GM12878 (cell line): ENCODE measurements around the gene CHN2.

ENCODE experiments used
- CBFB ChIP-seq: IDR thresholded peaks from 2 replicates; pipeline ENCODE4 v1.6.1; 2016; ENCODE audit warnings: antibody characterized with exemption, low read depth
- CEBPB ChIP-seq, 2 experiments: fragments of 150-350 bp in 1 of 2; IDR thresholded peaks; 2 replicates each; pipeline ENCODE4 v1.6.1; 2012 to 2014; ENCODE audit warnings: low read depth in 2 of 2, low read length in 2 of 2, borderline replicate concordance in 1 of 2, inconsistent platforms in 1 of 2
- CTCF ChIP-seq, 3 experiments: IDR thresholded peaks in 2 of 3; conservative IDR thresholded peaks in 1 of 3; 2 replicates each; pipeline ENCODE4 v1.5.1; 2011; ENCODE audit warnings: low read depth in 3 of 3, low read length in 3 of 3, mild to moderate bottlenecking in 3 of 3, control low read depth in 2 of 3, moderate library complexity in 2 of 3, inconsistent platforms in 1 of 3, mixed read lengths in 1 of 3; ENCODE audit not compliant: control insufficient read depth in 2 of 3, insufficient read depth in 1 of 3; ENCODE audit errors: extremely low read depth in 1 of 3
- ELK1 ChIP-seq: IDR thresholded peaks from 2 replicates; pipeline ENCODE4 v1.6.1; 2012; ENCODE audit warnings: low read depth, low read length, improper control_type of control experiment
- EZH2 ChIP-seq: IDR thresholded peaks from 2 replicates; pipeline ENCODE4 v1.6.1; 2012; ENCODE audit warnings: low read depth, mild to moderate bottlenecking, control low read depth, inconsistent platforms, low read length, borderline replicate concordance; ENCODE audit not compliant: control insufficient read depth
- GABPA ChIP-seq: IDR thresholded peaks from 2 replicates; pipeline ENCODE4 v1.6.1; 2014; ENCODE audit warnings: antibody characterized with exemption, low read depth, mild to moderate bottlenecking, inconsistent platforms
- GATAD2B ChIP-seq: fragments of 450-650 bp; conservative IDR thresholded peaks from 2 replicates; pipeline ENCODE4 v1.6.1; 2017; ENCODE audit warnings: low read depth, mild to moderate bottlenecking, moderate library complexity
- POLR2A ChIP-seq: IDR thresholded peaks from 2 replicates; pipeline ENCODE4 v1.6.1; 2011; ENCODE audit warnings: low read depth, mild to moderate bottlenecking, low read length
- REST ChIP-seq: IDR thresholded peaks from 2 replicates; pipeline ENCODE4 v1.6.1; 2012; ENCODE audit warnings: mild to moderate bottlenecking, low read depth, low read length
- SMC3 ChIP-seq: IDR thresholded peaks from 2 replicates; pipeline ENCODE4 v1.6.1; 2011; ENCODE audit warnings: low read length, improper control_type of control experiment, borderline replicate concordance
- ZNF384 ChIP-seq: IDR thresholded peaks from 2 replicates; pipeline ENCODE4 v1.6.1; 2012; ENCODE audit warnings: low read depth, mild to moderate bottlenecking, low read length, improper control_type of control experiment, borderline replicate concordance
- ZNF622 ChIP-seq: fragments of 450-650 bp; IDR thresholded peaks from 2 replicates; pipeline ENCODE4 v1.6.1; 2017; ENCODE audit warnings: mild to moderate bottlenecking, inconsistent platforms

GRCh38 chr7:29242265-29242664 is 47.7 kb downstream of the CHN2 start:
- TF ChIP-seq ZNF384 (no peak), POLR2A (no peak), GATAD2B (no peak), ZNF622 (no peak), GABPA (no peak), CEBPB (IDR thresholded peaks at IDR 0.05; ENCODE audit: borderline replicate concordance in 1 of 2, low read depth in 2 of 2, low read length in 2 of 2) (no peak), REST (no peak), CBFB (no peak), ELK1 (no peak), SMC3 (no peak), CTCF (IDR thresholded peaks at IDR 0.05 in 2 of 3, conservative IDR thresholded peaks at IDR 0.05 in 1 of 3; ENCODE audit: control insufficient read depth in 2 of 3, extremely low read depth in 1 of 3, insufficient read depth in 1 of 3, low read depth in 3 of 3, low read length in 3 of 3) (no peak), EZH2 (no peak)
